ENCODE results near the gene USB1.
A peak's percentile ranks its signal among the peaks of the same experiment; 100 is the strongest.

Gene USB1

GRCh38 chr16:58000706-58001676, at the start of gene USB1:
Gene USB1, plus strand, starts transcription at chr16:58001407. Its CDS starts 77 bp downstream, at chr16:58001484.
- DNase-seq = peak; percentile 69

DNA sequence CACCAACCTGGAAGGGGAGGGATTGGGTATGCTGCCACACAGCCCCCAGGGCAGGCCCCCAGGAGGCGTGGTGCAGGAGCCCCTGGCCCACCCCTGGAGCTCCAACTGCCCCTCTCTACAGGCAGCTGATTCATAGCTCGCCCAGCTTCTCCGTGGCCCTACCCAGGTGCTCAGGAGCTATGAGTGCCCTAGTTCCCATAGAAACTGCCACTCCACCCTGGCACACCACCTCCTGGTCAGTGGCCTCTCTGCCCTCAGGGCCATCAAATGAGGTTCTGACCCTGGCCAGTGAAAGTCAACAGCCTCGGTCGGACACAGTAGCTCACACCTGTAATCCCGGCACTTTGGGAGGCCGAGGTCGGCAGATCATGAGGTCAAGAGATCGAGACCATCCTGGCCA, 48.3 kb upstream of the USB1 start:
- DNase-seq = no peak

DNA sequence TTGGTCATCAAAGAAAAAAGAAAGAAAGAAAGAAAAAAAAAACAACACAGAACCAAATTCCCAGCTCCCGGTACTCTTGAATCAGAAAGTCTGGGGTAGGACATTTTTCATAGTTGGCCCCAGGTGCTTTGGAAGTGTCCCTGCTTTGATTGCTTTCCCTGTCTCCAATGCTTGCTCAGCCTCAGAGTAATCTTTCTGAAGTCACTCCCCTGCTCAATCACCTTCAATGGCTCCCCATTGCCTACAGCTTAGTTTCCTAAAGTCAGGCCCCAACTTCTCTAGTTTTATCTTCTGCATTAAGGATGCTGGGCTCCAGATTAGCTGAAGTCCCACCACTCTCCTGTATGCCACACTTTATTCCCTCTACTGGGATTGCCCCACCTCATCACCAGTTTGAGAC, 47.4 kb upstream of the USB1 start:
- DNase-seq = no peak

GRCh38 chr16:57955572-57956188, 45.5 kb upstream of the USB1 start:
- DNase-seq = no peak

DNA sequence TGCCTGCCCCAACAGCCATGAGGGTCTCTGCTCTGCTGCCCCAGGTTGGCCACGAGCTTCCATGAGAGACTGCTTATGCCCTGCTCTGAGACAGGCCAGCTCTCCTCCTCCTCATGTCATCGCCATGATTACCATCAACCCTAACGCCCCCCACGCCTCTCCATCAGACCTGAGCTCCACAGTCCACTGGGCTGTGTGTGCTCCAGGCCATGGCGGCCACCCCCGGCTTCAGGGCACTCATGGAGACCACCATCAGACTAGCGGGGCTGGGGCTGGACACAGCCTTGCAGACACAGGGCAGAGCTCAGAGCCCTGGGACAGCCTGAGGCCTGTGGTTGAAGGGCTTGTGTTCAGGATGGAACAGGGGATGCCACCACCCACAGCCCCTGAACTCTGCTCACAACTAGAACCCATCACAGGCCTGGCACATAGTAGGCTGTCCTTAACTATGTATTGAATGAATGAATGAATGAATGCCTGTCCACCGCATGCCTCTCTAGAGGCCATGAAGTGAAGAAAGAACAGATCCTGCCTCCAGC, 44.9 kb upstream of the USB1 start:
- DNase-seq = no peak

GRCh38 chr16:57956924-57957672, 44.1 kb upstream of the USB1 start:
- no peak for DNase-seq

- DNase-seq = no peak
These were observed 43.4 kb upstream of the USB1 start for GRCh38 chr16:57957673-57958392.

GRCh38 chr16:57958544-57958943, 42.7 kb upstream of the USB1 start:
- DNase-seq = no peak

GRCh38 chr16:57959121-57959520, 42.1 kb upstream of the USB1 start:
- DNase-seq = no peak

GRCh38 chr16:57959804-57960203, 41.4 kb upstream of the USB1 start:
- no peak for DNase-seq

DNA sequence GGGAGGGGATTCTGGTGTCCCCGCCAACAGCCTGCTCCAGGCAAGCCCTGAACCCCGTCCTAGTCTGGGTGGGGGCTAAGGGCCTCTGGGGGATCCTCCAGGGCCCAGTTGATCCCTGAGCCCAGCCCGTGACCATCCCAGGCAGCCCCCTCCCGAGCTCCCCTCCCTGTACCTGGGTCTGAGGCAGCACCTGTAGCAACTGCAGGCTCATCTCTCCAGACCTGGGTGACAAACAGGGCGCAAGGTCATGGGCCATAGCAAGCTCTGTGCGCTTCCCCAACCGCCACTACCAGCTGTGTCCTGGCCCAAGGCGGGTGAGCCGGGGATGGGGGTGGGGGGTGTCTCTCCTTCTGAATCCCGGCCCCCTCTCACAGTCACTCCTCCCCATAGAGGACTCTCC, 40.9 kb upstream of the USB1 start:
- DNase-seq = no peak

DNA sequence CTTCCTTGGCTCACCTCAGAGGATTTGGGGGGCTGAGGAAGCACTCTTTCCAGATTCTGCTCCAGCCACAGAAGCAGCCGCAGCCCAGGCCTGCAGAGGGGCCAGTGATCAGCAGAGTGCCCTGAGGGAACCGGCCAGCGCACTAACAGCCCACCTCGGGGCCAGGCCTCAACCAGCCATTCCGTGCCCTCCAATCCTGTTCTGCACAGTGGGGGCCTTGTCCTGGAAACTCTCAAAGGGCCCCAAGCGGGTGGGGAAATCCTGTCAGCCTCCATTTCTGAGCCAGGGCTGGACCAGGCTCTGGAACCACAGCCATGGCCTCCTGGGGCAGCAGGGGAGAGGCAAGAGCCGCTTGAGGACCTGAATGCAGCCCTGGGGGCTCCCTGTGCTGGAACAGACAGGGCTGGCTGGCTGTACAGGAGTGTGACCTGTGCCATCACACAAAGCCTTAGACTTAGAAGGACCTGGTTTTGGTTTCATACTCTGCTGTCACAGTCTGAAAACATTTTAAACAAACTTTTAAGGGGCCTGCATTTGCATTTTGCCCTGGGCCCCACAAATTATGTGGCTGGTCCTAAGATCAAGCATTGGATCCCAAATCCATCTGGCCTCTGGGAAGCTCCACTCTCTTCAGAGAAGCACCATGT, 40.3 kb upstream of the USB1 start:
- DNase-seq = no peak

- no peak for DNase-seq
These were observed 39.7 kb upstream of the USB1 start for GRCh38 chr16:57961538-57961937.

DNA sequence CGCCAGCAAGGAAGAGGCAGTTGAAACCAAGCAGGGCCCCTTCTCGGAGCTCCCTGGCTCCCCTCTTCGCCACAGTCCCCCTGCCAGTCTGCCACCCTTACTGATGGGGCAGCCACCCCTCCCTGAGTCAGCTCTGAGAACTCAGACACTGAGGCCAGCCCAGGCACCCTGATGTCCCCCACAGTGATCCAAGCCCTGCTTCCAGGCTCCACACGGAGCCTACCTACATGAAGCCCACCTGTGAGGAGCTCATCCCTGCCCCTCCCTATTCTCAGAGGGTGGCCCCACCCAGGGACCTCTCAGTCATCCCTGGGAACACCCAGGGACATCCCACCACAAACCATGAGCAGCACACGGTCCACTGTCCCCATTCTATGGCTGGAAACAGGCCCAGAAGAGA, 39.2 kb upstream of the USB1 start:
- DNase-seq = no peak

DNA sequence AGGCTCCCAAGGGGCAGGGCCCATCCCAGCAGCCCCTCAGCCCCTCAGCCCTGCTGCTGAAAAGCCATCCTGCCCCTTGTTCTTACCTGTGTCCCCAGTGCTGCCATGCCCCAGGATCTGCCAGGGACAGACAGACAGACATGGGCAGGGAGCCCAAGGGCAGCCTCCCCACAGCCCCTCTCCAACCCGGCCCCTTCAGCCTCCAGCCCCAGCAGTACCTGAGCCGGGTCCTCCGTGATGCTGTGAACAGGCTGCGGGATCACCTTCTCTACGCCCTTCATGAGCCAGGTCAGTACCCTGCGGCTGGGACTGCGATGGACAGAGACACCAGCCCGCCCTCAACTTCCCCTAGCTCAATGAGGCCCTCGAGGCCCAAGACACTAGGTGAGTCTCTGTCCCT, 38.5 kb upstream of the USB1 start:
- no peak for DNase-seq

GRCh38 chr16:57964157-57964700, 37.0 kb upstream of the USB1 start:
- no peak for DNase-seq

DNA sequence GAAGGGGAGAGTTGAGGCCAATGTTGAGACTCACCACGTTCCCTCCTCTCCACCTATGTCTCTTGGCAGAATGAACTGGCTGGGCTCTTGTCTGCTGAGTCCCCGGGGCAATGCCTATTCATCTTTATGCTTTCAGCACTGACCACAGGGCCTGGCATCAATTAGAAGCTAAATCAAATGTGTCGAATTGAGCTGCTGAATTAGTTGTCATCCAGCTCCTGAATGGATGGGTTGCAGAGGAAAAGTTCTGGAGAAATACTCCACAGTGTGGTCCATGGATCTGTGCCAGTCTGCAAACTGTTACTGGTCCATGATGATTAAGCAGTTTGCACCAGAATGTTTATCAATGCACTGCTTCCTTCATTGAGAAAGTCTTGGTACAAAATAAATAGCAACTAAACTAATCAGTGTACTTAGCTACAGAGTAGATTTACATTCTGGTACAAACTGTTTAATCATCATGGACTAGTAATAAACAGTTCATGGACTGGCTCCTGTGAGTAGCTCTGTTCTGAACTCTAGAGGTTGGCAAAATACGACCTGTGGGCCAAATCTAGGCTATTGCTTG, 34.9 kb upstream of the USB1 start:
- DNase-seq = no peak

DNA sequence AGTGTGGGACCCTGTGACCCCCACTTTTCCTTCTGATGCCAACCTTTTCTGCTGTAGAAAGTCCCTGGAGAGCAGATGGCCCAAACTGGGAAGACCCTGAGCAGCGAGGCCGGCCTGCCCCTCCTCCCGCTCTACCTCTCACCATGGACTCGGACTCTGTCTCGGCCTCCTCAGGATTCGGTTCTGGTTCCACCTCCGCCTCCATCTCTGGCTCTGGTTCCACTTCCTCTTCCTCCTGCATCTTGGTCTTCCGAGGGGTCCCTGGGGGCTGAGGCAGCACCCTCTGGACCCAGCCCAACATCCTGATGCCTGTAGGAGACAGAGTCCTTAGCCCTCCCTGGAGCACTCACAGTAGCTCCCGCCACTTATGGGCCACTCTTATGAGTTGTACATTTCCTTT, 34.2 kb upstream of the USB1 start:
- no peak for DNase-seq

DNA sequence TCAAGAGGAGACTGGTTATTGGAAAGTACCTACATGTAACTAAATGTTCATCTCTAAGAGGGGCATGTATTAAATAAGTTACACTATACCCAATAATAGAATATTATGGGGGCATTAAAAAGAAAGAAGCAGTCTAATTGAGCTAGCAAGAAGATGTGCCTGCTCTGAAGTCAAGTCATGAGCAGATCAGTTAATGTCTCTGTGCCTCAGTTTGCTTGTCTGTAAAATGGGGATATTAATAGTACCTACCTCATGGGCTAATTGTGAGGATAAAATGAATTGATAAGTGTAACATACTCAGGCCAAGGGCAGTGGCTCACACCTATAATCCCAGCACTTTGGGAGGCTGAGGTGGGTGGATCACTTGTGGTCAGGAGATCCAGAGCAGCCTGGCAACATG, 33.3 kb upstream of the USB1 start:
- no peak for DNase-seq

- DNase-seq = no peak
These were observed 31.6 kb upstream of the USB1 start for GRCh38 chr16:57969451-57970123.

DNA sequence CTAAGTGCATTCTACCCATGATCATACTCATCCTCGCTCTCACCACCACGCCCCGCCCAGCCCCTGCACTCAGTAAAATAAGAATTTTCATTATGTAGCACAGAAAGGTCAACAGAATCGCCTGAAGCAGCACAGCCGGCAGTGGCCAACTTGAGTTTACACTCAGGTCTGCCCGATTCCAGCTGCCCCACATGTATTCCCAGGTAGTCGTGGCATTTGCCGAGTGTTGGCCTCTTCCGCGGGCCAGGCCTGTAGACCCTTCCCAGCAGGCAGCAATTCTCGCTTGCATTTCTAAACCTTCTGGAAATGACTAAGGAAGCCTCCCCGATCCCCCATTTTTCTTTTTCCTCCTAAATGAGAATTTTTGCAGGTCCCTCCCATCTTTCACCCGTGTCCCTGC, 30.9 kb upstream of the USB1 start:
- DNase-seq = no peak
